Pancreas (tissue), 10 donors: ENCODE measurements around the gene CCR5. TPM values are rescaled to one million over a fixed set of nuclear protein-coding genes. Genes with fewer than 3 reads are reported as not detected.

Experiments
- ATAC-seq, 4 donors: fragments of 200-7000 bp; cut with Tn5 transposase; one replicate each; pipeline versions ENCODE4 v1.8.0 to v1.9.1; 2020; ENCODE audit warnings: mild to moderate bottlenecking in 4 of 4, moderate library complexity in 4 of 4
- DNase-seq, 6 donors: peaks; one replicate each; pipeline ENCODE4 v3.0.0-alpha.2; 2020
- FAIRE-seq: peaks from 2 replicates; lab custom pipeline; 2012; peaks lifted over from hg19 to GRCh38; lab: Jason Lieb, UNC
- H3K27ac ChIP-seq, 4 donors: fragments of 200-600 bp; sonication (generic); 1 replicate in 3 of 4; 2 replicates in 1 of 4; pipeline versions ENCODE4 v1.5.0 to v1.8.0; 2020
- H3K27me3 ChIP-seq, 4 donors: fragments of 200-600 bp; one replicate each; pipeline ENCODE4 v1.8.0; 2021
- H3K36me3 ChIP-seq, 3 donors: fragments of 200-600 bp; sonication (generic) in 1 of 3; one replicate each; pipeline versions ENCODE4 v1.5.0 to v1.8.0; 2020 to 2021
- H3K4me1 ChIP-seq, 3 donors: fragments of 200-600 bp; one replicate each; pipeline ENCODE4 v1.8.0; 2021
- H3K4me3 ChIP-seq, 4 donors: fragments of 200-600 bp; sonication (generic) in 2 of 4; one replicate each; pipeline versions ENCODE4 v1.5.0 to v1.8.0; 2020 to 2021
- H3K9me3 ChIP-seq, 4 donors: fragments of 200-600 bp; one replicate each; pipeline ENCODE4 v1.8.0; 2021
- WGBS, 2 donors: extraction: QIAGEN DNeasy Blood & Tissue Kit; methylation state at CpG; one replicate each; pipeline ENCODE4 v1.1.7; 2013; 5-methylcytosine and 5-hydroxymethylcytosine counted together
- intact Hi-C, 3 donors: fragments of 100-400 bp; cut with DNase I; formaldehyde crosslinking; loops; one replicate each; pipeline versions ENCODE4 v1.11.1 to v1.14.2; 2022
- polyA plus RNA-seq, 2 donors: library from polyadenylated mRNA; stranded (reverse); fragments of 200-250 nt; gene quantifications; one replicate each; pipeline ENCODE4 v1.2.3, GENCODE V29; 2013
- total RNA-seq, 6 donors: library from RNA; stranded (reverse); fragmentation: NEBNext Ultra II Directional in 4 of 6; extraction: Animal tissue kit (Norgen Biotek cat#: 25700) in 4 of 6; gene quantifications; one replicate each; pipeline versions ENCODE4 v1.2.1 to v1.2.4, GENCODE V29; 2021 to 2023
- TF ChIP-seq, protein P1 (sequence below), 4 donors: fragments of 200-600 bp; sonication (generic) in 3 of 4; IDR thresholded peaks; one replicate each; pipeline versions ENCODE4 v1.5.0 to v1.8.0; 2021; ENCODE audit warnings: antibody characterized with exemption in 4 of 4
- donor health status: healthy with polysubstance abuse.
- donor health status: DM: no; HTN: no; CAD: no; lungs with moderate emphysema.
- donor health status: DM: no; HTN: no; CAD: no.
- donor health status: control.
- donor health status: control.
- donor health status: Bipolar disorder and iron deficiency.
- donor health status: DM: yes; HTN: yes; CAD: no.
- donor health status: DM: no; HTN: no; CAD: no.
- donor health status: DM: no; HTN: no; CAD: no.
- donor health status: DM: yes; HTN: yes; CAD: no.

CCR5 gene
- total and polyA plus RNA-seq, 8 donors, result 0.12 to 2.0 (median 0.29) TPM

DNA sequence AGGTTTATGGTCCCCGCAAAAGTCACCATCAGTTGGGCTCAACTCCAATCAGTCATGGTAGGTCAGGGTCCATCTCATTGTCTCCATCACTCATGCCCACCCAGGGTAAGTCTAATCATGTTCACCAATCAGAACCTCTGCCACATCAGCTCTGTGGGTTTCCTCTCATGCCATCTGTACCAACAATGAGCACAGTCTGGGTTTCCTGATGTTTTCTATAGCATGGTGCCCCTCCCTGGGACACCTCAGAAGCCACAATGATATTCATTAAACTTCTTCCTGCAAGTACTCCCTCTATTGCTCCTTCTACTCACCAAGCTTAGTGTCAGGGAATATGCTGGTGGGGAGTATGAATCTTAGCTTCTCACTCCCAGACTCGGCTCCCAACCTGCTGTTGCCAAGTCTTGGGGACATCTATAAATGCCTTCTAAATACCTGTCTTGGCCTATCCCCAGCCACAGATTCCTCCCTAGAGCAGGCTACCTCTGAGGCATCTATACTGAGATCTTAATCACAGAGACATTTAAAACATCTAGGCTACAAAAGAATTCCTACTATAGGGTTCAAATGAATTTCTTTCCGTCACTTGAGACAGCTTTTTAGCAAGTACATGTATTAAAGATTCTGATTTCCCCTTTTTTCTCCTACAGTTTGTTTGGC lies 21.8 kb upstream of the CCR5 start:
- no peak for FAIRE-seq
- Histone ChIP-seq H3K4me3 (no peak overlapping the region), H3K27me3 (peaks cover 0 to 6% (median 0%) of the 10 kb centered on the region in 4 donors), H3K9me3 (no peaks in the 10 kb centered on the region), H3K27ac (no peak overlapping the region), H3K4me1 (no peaks in the 10 kb centered on the region), H3K36me3 (no peaks in the 10 kb centered on the region)
- no peak for DNase-seq
- intact Hi-C loops, result no loop called here
- no peak for ATAC-seq
- TF ChIP-seq, protein P1, sequence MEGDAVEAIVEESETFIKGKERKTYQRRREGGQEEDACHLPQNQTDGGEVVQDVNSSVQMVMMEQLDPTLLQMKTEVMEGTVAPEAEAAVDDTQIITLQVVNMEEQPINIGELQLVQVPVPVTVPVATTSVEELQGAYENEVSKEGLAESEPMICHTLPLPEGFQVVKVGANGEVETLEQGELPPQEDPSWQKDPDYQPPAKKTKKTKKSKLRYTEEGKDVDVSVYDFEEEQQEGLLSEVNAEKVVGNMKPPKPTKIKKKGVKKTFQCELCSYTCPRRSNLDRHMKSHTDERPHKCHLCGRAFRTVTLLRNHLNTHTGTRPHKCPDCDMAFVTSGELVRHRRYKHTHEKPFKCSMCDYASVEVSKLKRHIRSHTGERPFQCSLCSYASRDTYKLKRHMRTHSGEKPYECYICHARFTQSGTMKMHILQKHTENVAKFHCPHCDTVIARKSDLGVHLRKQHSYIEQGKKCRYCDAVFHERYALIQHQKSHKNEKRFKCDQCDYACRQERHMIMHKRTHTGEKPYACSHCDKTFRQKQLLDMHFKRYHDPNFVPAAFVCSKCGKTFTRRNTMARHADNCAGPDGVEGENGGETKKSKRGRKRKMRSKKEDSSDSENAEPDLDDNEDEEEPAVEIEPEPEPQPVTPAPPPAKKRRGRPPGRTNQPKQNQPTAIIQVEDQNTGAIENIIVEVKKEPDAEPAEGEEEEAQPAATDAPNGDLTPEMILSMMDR (IDR thresholded peaks at IDR 0.05), result no peak
- WGBS, 2 donors, result 78 to 83% methylated on average over 3 of the region's 3 CpGs

DNA sequence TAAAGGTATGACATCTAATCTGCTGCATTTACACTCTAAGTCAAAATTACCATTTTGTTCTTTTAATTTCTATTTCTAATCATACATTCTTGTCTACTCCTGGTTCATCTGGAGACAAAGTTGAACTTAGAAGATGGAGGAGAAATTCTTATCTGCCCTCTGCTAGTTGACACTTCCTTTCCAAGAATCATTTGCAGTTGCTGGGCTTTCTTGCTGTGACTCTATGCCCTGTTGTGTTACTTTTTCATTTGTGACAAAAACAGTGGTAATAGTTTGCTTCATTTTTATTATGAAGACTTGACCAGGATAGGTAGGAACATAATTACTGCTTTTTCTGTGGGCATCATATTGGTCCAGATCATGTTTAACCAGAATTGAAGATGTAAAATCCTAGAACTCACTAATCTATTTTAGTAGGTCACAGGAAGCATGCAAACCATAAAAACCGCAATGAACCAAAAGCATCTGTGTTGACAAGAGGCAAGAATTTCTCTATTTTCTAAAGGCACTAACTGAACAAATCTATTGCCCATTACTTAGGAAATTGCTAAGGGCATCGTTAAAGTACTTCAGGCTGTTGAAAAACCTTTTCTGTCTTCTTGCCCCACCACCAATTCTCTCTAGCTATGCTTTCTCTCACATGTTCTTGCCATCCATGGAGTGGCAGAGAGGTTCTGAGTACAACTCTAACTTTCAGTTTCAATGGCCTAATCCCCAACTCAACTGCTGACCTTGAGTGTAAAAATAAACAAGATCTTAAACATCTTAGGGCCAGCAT lies 21.1 kb upstream of the CCR5 start:
- 58 to 62% methylated on average over 2 of the region's 2 CpGs for WGBS, 2 donors
- H3K9me3 ChIP-seq, result no peaks in the 10 kb centered on the region
- H3K4me1 ChIP-seq, result no peaks in the 10 kb centered on the region
- TF ChIP-seq, protein P1 (IDR thresholded peaks at IDR 0.05), result no peak
- no peak overlapping the region for H3K27ac ChIP-seq
- DNase-seq (no peak), ATAC-seq (no peak), FAIRE-seq (no peak)
- H3K36me3 ChIP-seq, result no peaks in the 10 kb centered on the region
- intact Hi-C loops, result no loop called here
- H3K27me3 ChIP-seq, result peaks cover 0 to 6% (median 0%) of the 10 kb centered on the region in 4 donors
- H3K4me3 ChIP-seq, result no peak overlapping the region

DNA sequence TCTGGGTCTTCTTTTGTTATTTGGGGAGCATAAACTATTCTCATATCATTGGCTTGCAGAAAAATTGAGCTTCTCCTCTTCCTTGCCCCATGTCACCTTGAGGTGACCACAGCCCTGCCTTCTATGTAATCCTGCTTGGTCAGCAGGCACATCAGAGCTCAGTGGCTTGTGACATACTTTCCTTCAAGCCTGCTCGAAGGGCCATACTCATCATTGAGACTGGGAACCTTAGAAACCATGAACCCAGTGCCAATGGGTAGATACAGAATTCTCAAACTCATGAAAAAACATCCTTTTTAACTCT lies 20.5 kb upstream of the CCR5 start:
- 50 to 54% methylated on average over 1 of the region's 1 CpG for WGBS, 2 donors
- DNase-seq (no peak), ATAC-seq (no peak), FAIRE-seq (no peak)
- no peak overlapping the region for H3K27ac ChIP-seq
- TF ChIP-seq, protein P1 (IDR thresholded peaks at IDR 0.05), result no peak
- H3K4me3 ChIP-seq, result no peak overlapping the region
- H3K36me3 ChIP-seq, result no peaks in the 10 kb centered on the region
- H3K27me3 ChIP-seq, result peaks cover 0 to 6% (median 0%) of the 10 kb centered on the region in 4 donors
- no peaks in the 10 kb centered on the region for H3K9me3 ChIP-seq
- intact Hi-C loops, result no loop called here
- H3K4me1 ChIP-seq, result no peaks in the 10 kb centered on the region

DNA sequence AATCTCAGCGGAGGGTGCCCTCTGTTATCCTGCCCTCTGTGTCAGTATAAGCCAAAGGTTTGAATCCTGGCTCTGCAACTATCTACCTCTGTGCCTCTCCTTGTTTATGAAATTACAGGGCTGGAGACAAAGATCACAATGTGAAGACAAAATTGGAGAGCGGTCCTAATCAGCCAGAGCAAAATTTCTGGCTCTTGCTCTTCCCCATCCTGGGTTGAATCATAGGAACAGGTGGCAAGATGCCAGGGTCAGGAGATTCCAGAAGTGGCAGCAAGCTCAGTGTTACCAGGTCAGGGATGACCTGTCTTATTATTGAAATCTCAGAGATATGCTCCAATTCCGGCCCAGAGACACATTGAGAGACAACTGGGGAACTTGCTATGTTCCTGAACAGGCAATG lies 19.1 kb upstream of the CCR5 start:
- Histone ChIP-seq H3K36me3 (no peaks in the 10 kb centered on the region), H3K4me1 (no peaks in the 10 kb centered on the region), H3K27me3 (peaks cover 0 to 6% (median 0%) of the 10 kb centered on the region in 4 donors), H3K9me3 (no peaks in the 10 kb centered on the region), H3K27ac (no peak overlapping the region), H3K4me3 (no peak overlapping the region)
- TF ChIP-seq, protein P1 (IDR thresholded peaks at IDR 0.05), result no peak
- intact Hi-C loops, result no loop called here
- no peak for DNase-seq
- no peak for FAIRE-seq
- WGBS, 2 donors, result 72 to 84% methylated on average over 3 of the region's 3 CpGs
- ATAC-seq, result no peak

DNA sequence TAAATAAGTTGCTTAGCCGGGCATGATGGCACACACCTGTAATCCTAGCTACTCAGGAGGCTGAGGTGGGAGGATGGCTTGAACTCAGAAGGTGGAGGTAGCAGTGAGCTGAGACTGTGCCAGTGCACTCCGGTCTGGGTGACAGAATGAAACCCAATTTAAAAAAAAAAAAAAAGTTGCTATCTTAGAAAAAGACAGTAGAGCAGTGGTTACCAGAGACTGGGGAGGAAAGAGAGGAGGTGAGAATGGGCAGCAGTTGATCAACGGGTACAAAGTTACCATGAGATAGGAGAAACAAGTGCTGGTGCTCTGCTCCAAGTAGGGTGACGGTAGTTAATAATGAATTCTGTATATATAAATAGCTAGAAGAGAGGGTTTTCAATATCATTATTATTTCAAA lies 17.7 kb upstream of the CCR5 start:
- FAIRE-seq, result no peak
- no peak for DNase-seq
- Histone ChIP-seq H3K4me1 (no peaks in the 10 kb centered on the region), H3K27me3 (peaks cover 0 to 6% (median 0%) of the 10 kb centered on the region in 4 donors), H3K9me3 (no peaks in the 10 kb centered on the region), H3K36me3 (no peaks in the 10 kb centered on the region), H3K4me3 (no peak overlapping the region), H3K27ac (no peak overlapping the region)
- 60 to 71% methylated on average over 4 of the region's 4 CpGs for WGBS, 2 donors
- TF ChIP-seq, protein P1 (IDR thresholded peaks at IDR 0.05), result no peak
- intact Hi-C loops, result no loop called here
- ATAC-seq, result no peak
